ENCODE data around the gene WIPI1.
"Not testable (repeated sequence)": the region's sequence is repeated elsewhere in the genome, so short reads cannot be mapped to it uniquely, and the experiment has no call there.

- TF ChIP-seq CTCF (conservative IDR thresholded peaks at IDR 0.05); ZFX (IDR thresholded peaks at IDR 0.05): not testable (repeated sequence)
Observed at GRCh38 chr17:68403837-68404236, 53.5 kb downstream of the WIPI1 start.

All from C4-2B (cell line).